ENCODE data around the gene INPP5E.

DNA sequence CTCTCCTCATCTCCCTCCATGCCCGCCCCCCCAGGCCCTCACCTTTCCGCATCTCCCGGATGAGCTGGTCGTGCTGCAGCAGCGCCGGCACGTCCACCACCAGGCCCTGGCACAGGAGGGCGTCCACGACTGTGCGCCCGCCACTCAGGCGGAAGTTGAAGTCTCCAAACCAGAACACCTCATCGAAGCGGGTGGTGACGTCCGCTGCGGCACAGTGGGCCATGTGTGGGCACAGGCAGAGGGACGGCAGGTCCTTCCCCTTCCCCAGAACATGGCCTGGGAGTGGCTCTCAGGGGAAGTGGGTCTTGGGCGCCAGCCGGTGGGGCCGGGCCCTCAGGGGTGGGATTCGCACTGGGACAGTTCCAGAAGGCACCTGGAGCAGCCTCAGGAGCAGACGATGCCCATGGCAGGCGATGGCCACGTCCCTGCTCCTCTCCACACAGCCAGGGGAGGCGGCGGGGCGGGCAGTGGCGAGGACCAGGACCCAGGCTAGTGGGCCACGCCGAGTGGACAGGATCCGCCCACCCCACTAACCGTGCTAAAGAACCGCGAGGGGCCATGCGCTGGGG, 7.8 kb downstream of the INPP5E start:
- TF ChIP-seq, protein P1, sequence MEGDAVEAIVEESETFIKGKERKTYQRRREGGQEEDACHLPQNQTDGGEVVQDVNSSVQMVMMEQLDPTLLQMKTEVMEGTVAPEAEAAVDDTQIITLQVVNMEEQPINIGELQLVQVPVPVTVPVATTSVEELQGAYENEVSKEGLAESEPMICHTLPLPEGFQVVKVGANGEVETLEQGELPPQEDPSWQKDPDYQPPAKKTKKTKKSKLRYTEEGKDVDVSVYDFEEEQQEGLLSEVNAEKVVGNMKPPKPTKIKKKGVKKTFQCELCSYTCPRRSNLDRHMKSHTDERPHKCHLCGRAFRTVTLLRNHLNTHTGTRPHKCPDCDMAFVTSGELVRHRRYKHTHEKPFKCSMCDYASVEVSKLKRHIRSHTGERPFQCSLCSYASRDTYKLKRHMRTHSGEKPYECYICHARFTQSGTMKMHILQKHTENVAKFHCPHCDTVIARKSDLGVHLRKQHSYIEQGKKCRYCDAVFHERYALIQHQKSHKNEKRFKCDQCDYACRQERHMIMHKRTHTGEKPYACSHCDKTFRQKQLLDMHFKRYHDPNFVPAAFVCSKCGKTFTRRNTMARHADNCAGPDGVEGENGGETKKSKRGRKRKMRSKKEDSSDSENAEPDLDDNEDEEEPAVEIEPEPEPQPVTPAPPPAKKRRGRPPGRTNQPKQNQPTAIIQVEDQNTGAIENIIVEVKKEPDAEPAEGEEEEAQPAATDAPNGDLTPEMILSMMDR (IDR thresholded peaks at IDR 0.05; ENCODE audit: low read length), result no peak
- TF ChIP-seq EZH2 (optimal IDR thresholded peaks at IDR 0.05; ENCODE audit: low read depth, low read length), result no peak

All from MM.1S (cell line).